ENCODE results near the gene TSPAN16.

TSPAN16 gene, protein sequence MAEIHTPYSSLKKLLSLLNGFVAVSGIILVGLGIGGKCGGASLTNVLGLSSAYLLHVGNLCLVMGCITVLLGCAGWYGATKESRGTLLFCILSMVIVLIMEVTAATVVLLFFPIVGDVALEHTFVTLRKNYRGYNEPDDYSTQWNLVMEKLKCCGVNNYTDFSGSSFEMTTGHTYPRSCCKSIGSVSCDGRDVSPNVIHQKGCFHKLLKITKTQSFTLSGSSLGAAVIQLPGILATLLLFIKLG

GRCh38 chr19:11295665-11296245 lies at the start of gene TSPAN16:
TSPAN16 (plus strand) TSS chr19:11296160; CDS start chr19:11296298, 138 bp downstream.
- DNase-seq (ENCODE audit: low read depth), result no peak

DNA sequence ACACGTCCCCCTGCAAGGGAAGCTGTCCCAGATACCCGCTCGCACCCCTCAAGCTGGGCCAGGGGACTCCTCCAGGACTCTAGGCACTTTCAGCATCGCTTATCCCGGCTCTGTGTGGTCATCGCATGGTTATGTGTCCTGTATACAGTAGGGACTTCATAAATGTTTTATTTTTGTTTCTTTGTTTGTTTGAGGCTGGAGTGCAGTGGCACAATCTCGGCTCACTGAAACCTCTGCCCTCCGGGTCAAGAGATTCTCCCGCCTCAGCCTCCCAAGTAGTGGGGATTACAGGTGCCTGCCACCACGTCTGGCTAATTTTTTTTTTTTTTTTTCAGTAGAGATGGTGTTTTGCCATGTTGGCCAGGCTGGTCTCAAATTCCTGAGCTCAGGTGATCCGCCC lies 49.0 kb upstream of the TSPAN16 start:
- no peak for DNase-seq (ENCODE audit: low read depth)

GRCh38 chr19:11247391-11247790 lies 48.6 kb upstream of the TSPAN16 start:
- no peak for DNase-seq (ENCODE audit: low read depth)

GRCh38 chr19:11247934-11248333 lies 48.0 kb upstream of the TSPAN16 start:
- DNase-seq (ENCODE audit: low read depth), result no peak

- no peak for DNase-seq (ENCODE audit: low read depth)
Measured at GRCh38 chr19:11248852-11249251, 47.1 kb upstream of the TSPAN16 start.

GRCh38 chr19:11251217-11251616 lies 44.7 kb upstream of the TSPAN16 start:
- DNase-seq (ENCODE audit: low read depth), result no peak

GRCh38 chr19:11251650-11252314 lies 44.2 kb upstream of the TSPAN16 start:
- DNase-seq (ENCODE audit: low read depth), result no peak

GRCh38 chr19:11252665-11253355 lies 43.1 kb upstream of the TSPAN16 start:
- DNase-seq (ENCODE audit: low read depth), result no peak

GRCh38 chr19:11254666-11255065 lies 41.3 kb upstream of the TSPAN16 start:
- DNase-seq (ENCODE audit: low read depth), result no peak

- no peak for DNase-seq (ENCODE audit: low read depth)
Measured at GRCh38 chr19:11256189-11256588, 39.8 kb upstream of the TSPAN16 start.

DNA sequence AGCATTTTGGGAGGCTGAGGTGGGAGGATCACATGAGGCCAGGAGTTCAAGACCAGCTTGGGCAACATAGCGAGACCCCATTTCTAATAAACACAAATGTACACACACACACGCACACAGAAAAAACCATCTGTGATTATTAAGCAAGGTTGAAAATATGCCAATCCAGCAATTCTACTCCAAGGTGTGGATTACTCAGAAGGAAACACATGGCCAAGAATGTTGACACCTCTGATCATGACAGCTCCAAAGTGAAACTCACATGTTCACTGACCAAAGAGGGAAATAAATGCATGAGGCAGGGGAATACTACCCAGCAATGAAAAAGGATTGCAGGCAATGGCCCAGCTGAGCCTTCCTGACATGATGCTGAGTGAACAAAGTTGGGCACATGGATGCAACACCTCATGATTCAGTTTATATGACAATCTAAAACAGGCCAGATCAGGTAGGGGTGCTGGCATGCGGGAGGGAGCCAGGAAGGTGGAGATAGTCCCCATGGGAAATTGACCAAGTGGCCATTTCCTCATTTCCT lies 38.0 kb upstream of the TSPAN16 start:
- DNase-seq (ENCODE audit: low read depth), result no peak

DNA sequence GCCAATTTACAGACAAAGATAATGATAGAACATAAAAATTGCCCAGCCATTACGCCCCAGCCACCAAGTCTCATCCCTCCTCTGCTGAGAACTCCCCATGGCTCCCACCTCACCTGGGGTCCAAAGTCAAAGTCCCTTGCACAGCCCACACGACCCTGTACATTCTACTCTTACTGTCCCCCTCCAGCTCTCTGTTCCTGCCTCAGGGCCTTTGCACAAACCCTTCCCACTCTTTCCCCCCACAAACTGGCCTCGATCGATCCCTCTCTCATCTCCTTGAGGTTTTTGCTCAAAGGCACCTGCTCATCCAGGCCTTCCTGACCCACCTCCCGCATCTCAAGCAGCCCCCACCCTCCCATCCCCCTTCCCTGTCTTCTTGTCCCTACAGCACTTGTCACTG lies 35.0 kb upstream of the TSPAN16 start:
- DNase-seq (ENCODE audit: low read depth), result no peak

DNA sequence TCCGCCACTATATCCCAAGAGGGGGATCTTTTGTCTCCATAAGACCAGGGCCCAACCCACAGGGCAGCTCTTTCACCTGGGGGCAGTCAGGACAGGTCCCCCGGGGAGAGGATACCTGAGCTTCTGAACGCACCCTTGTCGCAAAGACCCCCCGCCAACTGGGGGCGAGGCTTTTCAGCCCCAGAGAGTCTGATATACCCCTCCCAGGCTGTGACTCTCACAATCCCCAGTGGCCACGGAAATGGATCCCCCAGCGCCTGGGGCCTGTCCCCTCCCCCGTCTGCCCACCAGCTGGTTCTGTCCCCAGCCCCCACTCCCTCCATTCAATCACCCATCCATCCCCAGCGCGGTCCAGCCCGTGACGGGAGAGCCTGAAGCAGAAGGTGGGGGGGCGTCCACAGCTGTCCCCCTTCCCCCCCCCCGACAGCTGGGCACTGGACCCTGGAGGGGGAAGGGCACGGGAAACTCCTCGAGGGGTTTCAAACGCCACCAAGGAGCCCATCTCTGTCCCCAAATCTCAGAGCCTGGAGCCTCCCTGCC lies 34.5 kb upstream of the TSPAN16 start:
- DNase-seq (ENCODE audit: low read depth), result no peak

- no peak for DNase-seq (ENCODE audit: low read depth)
Measured at GRCh38 chr19:11261971-11262839, 33.8 kb upstream of the TSPAN16 start, which contains the start of gene DOCK6. DOCK6 (minus strand) TSS chr19:11262524; CDS start chr19:11262440, 84 bp downstream.

DNA sequence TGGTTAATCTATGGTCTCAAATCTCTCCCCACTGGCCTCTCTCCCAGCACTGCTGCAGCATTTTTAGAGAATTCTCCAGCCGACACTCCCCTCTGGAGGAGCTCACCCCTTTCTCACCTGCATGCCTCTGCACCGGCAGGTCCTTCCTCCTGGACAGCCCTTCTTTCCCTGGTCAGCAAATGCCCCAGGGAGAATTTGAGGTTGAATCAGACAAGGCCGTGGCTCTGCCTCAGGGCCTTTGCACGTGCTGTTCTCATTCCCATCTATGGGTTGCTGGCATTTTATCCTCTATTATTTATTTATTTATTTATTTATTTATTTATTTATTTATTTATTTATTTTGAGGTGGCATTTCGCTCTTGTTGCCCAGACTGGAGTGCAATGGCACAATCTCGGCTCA lies 32.2 kb upstream of the TSPAN16 start:
- DNase-seq (ENCODE audit: low read depth), result no peak

- no peak for DNase-seq (ENCODE audit: low read depth)
Measured at GRCh38 chr19:11264452-11265176, 31.3 kb upstream of the TSPAN16 start.

- DNase-seq (ENCODE audit: low read depth), result no peak
Measured at GRCh38 chr19:11265177-11265784, 30.7 kb upstream of the TSPAN16 start.

DNA sequence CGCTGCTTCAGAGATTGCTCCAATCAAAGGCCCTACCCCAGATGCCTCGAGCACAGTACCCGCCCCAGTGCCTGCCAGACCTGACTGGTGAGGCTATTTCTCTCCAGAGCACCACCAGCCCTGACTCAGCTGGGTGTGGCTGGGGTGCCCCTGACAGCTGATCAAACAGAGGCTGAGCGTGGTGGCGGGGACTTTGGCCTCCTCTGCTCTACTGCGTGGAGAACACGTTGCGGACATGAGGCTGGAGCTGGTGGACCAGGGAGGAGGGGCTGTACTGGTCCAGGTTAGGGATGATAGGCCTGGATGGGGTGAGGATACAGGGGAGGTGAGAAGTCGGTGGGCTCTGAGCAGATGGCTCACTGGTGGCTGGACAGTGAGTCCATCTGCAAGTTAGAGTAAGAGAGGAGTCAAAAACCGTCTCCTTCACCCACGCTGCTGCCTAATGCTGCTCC lies 30.1 kb upstream of the TSPAN16 start:
- DNase-seq (ENCODE audit: low read depth), result no peak

GRCh38 chr19:11267316-11268085 lies 28.5 kb upstream of the TSPAN16 start:
- DNase-seq (ENCODE audit: low read depth), result no peak
